ENCODE data around the gene ZFYVE27.

DNA sequence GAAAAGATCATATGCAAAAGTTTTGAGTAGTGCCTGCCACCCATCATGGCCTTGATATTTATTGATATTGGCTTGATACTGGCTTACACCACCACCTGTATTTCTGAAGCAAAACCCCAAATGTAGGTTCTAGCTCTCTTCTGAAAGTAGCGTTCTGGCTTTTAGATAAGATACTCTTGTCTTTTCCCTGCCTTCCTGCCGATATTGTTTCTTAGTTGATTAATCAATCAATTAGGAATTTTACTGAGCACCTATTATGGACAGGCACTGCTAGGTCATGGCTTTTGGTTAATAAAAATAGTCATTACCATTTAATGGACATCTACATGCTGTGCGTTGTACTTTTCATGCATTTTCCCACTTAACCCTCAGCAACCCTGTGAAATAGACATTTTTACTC lies 27.0 kb downstream of the ZFYVE27 start:
- TF ChIP-seq EZH2 (IDR thresholded peaks at IDR 0.05; ENCODE audit: borderline replicate concordance, low read depth, low read length, severe bottlenecking) = no peak
- TF ChIP-seq, protein P1, sequence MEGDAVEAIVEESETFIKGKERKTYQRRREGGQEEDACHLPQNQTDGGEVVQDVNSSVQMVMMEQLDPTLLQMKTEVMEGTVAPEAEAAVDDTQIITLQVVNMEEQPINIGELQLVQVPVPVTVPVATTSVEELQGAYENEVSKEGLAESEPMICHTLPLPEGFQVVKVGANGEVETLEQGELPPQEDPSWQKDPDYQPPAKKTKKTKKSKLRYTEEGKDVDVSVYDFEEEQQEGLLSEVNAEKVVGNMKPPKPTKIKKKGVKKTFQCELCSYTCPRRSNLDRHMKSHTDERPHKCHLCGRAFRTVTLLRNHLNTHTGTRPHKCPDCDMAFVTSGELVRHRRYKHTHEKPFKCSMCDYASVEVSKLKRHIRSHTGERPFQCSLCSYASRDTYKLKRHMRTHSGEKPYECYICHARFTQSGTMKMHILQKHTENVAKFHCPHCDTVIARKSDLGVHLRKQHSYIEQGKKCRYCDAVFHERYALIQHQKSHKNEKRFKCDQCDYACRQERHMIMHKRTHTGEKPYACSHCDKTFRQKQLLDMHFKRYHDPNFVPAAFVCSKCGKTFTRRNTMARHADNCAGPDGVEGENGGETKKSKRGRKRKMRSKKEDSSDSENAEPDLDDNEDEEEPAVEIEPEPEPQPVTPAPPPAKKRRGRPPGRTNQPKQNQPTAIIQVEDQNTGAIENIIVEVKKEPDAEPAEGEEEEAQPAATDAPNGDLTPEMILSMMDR (IDR thresholded peaks at IDR 0.05; ENCODE audit: borderline replicate concordance, extremely low read depth, low read length, poor library complexity, severe bottlenecking) = no peak
